ENCODE data around the gene CPA3.

CPA3 gene

DNA sequence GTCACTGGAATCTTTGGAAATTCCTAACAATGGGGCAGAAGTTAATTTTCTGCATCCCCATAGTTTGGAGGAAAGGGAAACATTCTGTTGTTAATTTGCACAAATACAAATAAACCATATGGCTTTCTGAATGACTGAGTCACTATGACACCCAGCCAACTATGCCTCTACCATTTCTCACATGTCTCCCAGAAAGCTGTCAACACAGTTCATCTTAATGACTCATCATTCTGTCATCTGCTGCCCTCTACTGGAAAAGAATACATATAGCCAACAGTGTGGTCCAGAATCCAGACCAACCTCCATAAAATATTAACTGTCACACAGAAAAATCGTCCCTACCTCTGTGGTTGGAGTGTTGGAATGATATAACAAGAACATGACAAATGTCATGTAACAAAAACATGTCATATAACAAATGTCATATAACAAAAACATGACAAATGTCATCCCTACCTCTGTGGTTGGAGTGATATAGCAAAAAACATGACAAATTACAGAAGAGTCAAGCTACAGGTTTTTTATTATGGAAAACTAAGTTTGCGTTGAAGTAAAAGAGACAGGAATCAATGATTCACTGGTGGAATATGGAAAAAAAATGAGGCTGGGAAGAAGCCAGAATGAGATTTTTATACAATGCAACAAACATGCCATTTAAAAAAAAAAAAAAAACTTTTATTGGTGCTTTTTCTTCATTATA is 78.6 kb downstream of the CPA3 start:
- H3K27ac ChIP-seq (ENCODE audit: extremely low read depth, low read depth, low read length), result no peak overlapping the region
- no peaks in the 10 kb centered on the region for H3K4me1 ChIP-seq (ENCODE audit: control insufficient read depth, insufficient read depth, low read length)
- no peaks in the 10 kb centered on the region for H3K9me3 ChIP-seq (ENCODE audit: control insufficient read depth, insufficient read depth, low read depth, low read length)
- ChIA-PET CTCF (interaction anchor here (0.6 to 8.0 kb wide), 13 partner anchors 10 to 654 kb away, joined by 3 to 115 read pairs (median 5); no protein-coding TSS in a partner anchor), POLR2A (no interaction called here)
- no peak overlapping the region for H3K4me3 ChIP-seq (ENCODE audit: low read depth, low read length)
- H3K36me3 ChIP-seq (ENCODE audit: control insufficient read depth in 2 of 2, insufficient read depth in 1 of 2, low read length in 2 of 2), result no peaks in the 10 kb centered on the region
- peak; percentile 31; the same call in 1 of the 2 replicates for TF ChIP-seq ZNF24 (tag by site-specific recombination; IDR thresholded peaks at IDR 0.05)
- TF ChIP-seq ZNF600 (tag by site-specific recombination; IDR thresholded peaks at IDR 0.05), result peak; percentile 55; the same call in 1 of the 2 replicates
- TF ChIP-seq ZFHX2 (tag by site-specific recombination; conservative IDR thresholded peaks at IDR 0.05), result no peak
- TF ChIP-seq ZNF654 (tag by site-specific recombination; IDR thresholded peaks at IDR 0.05; ENCODE audit: low read depth), result peak; percentile 96
- TF ChIP-seq ZNF184 (tag by site-specific recombination; IDR thresholded peaks at IDR 0.05), result 0 out of 2 replicates have a peak, but pooled peaks have one; percentile 45
- TF ChIP-seq, protein P1, sequence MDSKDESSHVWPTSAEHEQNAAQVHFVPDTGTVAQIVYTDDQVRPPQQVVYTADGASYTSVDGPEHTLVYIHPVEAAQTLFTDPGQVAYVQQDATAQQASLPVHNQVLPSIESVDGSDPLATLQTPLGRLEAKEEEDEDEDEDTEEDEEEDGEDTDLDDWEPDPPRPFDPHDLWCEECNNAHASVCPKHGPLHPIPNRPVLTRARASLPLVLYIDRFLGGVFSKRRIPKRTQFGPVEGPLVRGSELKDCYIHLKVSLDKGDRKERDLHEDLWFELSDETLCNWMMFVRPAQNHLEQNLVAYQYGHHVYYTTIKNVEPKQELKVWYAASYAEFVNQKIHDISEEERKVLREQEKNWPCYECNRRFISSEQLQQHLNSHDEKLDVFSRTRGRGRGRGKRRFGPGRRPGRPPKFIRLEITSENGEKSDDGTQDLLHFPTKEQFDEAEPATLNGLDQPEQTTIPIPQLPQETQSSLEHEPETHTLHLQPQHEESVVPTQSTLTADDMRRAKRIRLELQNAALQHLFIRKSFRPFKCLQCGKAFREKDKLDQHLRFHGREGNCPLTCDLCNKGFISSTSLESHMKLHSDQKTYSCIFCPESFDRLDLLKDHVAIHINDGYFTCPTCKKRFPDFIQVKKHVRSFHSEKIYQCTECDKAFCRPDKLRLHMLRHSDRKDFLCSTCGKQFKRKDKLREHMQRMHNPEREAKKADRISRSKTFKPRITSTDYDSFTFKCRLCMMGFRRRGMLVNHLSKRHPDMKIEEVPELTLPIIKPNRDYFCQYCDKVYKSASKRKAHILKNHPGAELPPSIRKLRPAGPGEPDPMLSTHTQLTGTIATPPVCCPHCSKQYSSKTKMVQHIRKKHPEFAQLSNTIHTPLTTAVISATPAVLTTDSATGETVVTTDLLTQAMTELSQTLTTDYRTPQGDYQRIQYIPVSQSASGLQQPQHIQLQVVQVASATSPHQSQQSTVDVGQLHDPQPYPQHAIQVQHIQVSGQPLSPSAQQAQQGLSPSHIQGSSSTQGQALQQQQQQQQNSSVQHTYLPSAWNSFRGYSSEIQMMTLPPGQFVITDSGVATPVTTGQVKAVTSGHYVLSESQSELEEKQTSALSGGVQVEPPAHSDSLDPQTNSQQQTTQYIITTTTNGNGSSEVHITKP (tag by site-specific recombination; IDR thresholded peaks at IDR 0.05), result peak; percentile 21; the same call in 1 of the 2 replicates
- 0 out of 2 replicates have a peak, but pooled peaks have one; percentile 31 for TF ChIP-seq ZNF629 (tag by site-specific recombination; IDR thresholded peaks at IDR 0.05)
- TF ChIP-seq, protein P2, sequence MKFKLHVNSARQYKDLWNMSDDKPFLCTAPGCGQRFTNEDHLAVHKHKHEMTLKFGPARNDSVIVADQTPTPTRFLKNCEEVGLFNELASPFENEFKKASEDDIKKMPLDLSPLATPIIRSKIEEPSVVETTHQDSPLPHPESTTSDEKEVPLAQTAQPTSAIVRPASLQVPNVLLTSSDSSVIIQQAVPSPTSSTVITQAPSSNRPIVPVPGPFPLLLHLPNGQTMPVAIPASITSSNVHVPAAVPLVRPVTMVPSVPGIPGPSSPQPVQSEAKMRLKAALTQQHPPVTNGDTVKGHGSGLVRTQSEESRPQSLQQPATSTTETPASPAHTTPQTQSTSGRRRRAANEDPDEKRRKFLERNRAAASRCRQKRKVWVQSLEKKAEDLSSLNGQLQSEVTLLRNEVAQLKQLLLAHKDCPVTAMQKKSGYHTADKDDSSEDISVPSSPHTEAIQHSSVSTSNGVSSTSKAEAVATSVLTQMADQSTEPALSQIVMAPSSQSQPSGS (tag by site-specific recombination; IDR thresholded peaks at IDR 0.05; ENCODE audit: low read depth), result peak; percentile 40; the same call in 1 of the 2 replicates
- 0 out of 2 replicates have a peak, but pooled peaks have one; percentile 11 for TF ChIP-seq GLIS1 (tag by site-specific recombination; IDR thresholded peaks at IDR 0.05)
- 0 out of 2 replicates have a peak, but pooled peaks have one; percentile 39 for TF ChIP-seq ZNF660 (tag by site-specific recombination; IDR thresholded peaks at IDR 0.05)
- TF ChIP-seq, protein P3, sequence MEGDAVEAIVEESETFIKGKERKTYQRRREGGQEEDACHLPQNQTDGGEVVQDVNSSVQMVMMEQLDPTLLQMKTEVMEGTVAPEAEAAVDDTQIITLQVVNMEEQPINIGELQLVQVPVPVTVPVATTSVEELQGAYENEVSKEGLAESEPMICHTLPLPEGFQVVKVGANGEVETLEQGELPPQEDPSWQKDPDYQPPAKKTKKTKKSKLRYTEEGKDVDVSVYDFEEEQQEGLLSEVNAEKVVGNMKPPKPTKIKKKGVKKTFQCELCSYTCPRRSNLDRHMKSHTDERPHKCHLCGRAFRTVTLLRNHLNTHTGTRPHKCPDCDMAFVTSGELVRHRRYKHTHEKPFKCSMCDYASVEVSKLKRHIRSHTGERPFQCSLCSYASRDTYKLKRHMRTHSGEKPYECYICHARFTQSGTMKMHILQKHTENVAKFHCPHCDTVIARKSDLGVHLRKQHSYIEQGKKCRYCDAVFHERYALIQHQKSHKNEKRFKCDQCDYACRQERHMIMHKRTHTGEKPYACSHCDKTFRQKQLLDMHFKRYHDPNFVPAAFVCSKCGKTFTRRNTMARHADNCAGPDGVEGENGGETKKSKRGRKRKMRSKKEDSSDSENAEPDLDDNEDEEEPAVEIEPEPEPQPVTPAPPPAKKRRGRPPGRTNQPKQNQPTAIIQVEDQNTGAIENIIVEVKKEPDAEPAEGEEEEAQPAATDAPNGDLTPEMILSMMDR (tag by site-specific recombination; IDR thresholded peaks at IDR 0.05), result peak; percentile 51; the same call in 1 of the 2 replicates
- TF ChIP-seq, protein P4, sequence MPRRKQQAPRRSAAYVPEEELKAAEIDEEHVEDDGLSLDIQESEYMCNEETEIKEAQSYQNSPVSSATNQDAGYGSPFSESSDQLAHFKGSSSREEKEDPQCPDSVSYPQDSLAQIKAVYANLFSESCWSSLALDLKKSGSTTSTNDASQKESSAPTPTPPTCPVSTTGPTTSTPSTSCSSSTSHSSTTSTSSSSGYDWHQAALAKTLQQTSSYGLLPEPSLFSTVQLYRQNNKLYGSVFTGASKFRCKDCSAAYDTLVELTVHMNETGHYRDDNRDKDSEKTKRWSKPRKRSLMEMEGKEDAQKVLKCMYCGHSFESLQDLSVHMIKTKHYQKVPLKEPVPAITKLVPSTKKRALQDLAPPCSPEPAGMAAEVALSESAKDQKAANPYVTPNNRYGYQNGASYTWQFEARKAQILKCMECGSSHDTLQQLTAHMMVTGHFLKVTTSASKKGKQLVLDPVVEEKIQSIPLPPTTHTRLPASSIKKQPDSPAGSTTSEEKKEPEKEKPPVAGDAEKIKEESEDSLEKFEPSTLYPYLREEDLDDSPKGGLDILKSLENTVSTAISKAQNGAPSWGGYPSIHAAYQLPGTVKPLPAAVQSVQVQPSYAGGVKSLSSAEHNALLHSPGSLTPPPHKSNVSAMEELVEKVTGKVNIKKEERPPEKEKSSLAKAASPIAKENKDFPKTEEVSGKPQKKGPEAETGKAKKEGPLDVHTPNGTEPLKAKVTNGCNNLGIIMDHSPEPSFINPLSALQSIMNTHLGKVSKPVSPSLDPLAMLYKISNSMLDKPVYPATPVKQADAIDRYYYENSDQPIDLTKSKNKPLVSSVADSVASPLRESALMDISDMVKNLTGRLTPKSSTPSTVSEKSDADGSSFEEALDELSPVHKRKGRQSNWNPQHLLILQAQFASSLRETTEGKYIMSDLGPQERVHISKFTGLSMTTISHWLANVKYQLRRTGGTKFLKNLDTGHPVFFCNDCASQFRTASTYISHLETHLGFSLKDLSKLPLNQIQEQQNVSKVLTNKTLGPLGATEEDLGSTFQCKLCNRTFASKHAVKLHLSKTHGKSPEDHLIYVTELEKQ (tag by site-specific recombination; IDR thresholded peaks at IDR 0.05; ENCODE audit: borderline replicate concordance), result peak; percentile 63; the same call in 1 of the 2 replicates
- no peak for TF ChIP-seq ZNF366 (tag by site-specific recombination; conservative IDR thresholded peaks at IDR 0.05)
- TF ChIP-seq ZNF473 (tag by site-specific recombination; IDR thresholded peaks at IDR 0.05), result no peak
- no peak for TF ChIP-seq ZNF670 (tag by site-specific recombination; IDR thresholded peaks at IDR 0.05; ENCODE audit: low read depth)
- TF ChIP-seq GLIS2 (tag by site-specific recombination; IDR thresholded peaks at IDR 0.05), result no peak
- TF ChIP-seq ZBTB17 (tag by site-specific recombination; IDR thresholded peaks at IDR 0.05), result 0 out of 2 replicates have a peak, but pooled peaks have one; percentile 32
- TF ChIP-seq, protein P5, sequence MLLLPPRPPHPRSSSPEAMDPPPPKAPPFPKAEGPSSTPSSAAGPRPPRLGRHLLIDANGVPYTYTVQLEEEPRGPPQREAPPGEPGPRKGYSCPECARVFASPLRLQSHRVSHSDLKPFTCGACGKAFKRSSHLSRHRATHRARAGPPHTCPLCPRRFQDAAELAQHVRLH (tag by site-specific recombination; IDR thresholded peaks at IDR 0.05), result no peak
